ENCODE results near the gene CLN6. TPM values are rescaled to one million over a fixed set of nuclear protein-coding genes. Genes with fewer than 3 reads are reported as not detected.
"Not testable (repeated sequence)": the region's sequence is repeated elsewhere in the genome, so short reads cannot be mapped to it uniquely, and the experiment has no call there.

The CLN6 gene
- total RNA-seq, 2 donors from 2014 or later: 6.4 to 7.4 TPM

GRCh38 chr15:68218847-68219798, 10.4 kb downstream of the CLN6 start:
- no peaks in the 10 kb centered on the region for H3K9me3 ChIP-seq
- TF ChIP-seq CTCF (IDR thresholded peaks at IDR 0.05): no peak
- H3K4me3 ChIP-seq: no peak overlapping the region
- peaks cover 4% of the 10 kb centered on the region for H3K36me3 ChIP-seq
- H3K27me3 ChIP-seq: no peaks in the 10 kb centered on the region
- no peak for DNase-seq (ENCODE audit: low spot score)
- no peak overlapping the region for H3K27ac ChIP-seq
- no peaks in the 10 kb centered on the region for H3K4me1 ChIP-seq

- Histone ChIP-seq H3K27me3 (no peaks in the 10 kb centered on the region), H3K4me3 (no peak overlapping the region), H3K27ac (no peak overlapping the region), H3K9me3 (no peaks in the 10 kb centered on the region), H3K36me3 (peaks cover 4% of the 10 kb centered on the region), H3K4me1 (no peaks in the 10 kb centered on the region)
- no peak for TF ChIP-seq CTCF (IDR thresholded peaks at IDR 0.05)
- no peak for DNase-seq (ENCODE audit: low spot score)
These were observed 11.2 kb downstream of the CLN6 start for GRCh38 chr15:68218331-68218730.

- no peak overlapping the region for H3K4me3 ChIP-seq
- H3K9me3 ChIP-seq: no peaks in the 10 kb centered on the region
- H3K4me1 ChIP-seq: no peaks in the 10 kb centered on the region
- no peak for TF ChIP-seq CTCF (IDR thresholded peaks at IDR 0.05)
- H3K36me3 ChIP-seq: peaks cover 4% of the 10 kb centered on the region
- DNase-seq (ENCODE audit: low spot score): no peak
- no peaks in the 10 kb centered on the region for H3K27me3 ChIP-seq
- H3K27ac ChIP-seq: no peak overlapping the region
These were observed 12.2 kb downstream of the CLN6 start for GRCh38 chr15:68217341-68217740.

GRCh38 chr15:68214838-68215254, 14.7 kb downstream of the CLN6 start:
- Histone ChIP-seq H3K27ac (no peak overlapping the region), H3K4me3 (no peak overlapping the region), H3K27me3 (no peaks in the 10 kb centered on the region), H3K36me3 (peaks cover 4% of the 10 kb centered on the region), H3K9me3 (no peaks in the 10 kb centered on the region), H3K4me1 (peaks cover 0 to 9% of the 10 kb centered on the region in 2 donors)
- TF ChIP-seq CTCF (IDR thresholded peaks at IDR 0.05): no peak
- no peak for DNase-seq (ENCODE audit: low spot score)

- DNase-seq (ENCODE audit: low spot score): no peak
- no peaks in the 10 kb centered on the region for H3K9me3 ChIP-seq
- peaks cover 0 to 9% of the 10 kb centered on the region in 2 donors for H3K4me1 ChIP-seq
- peaks cover 4% of the 10 kb centered on the region for H3K36me3 ChIP-seq
- TF ChIP-seq CTCF (IDR thresholded peaks at IDR 0.05): no peak
- H3K27me3 ChIP-seq: no peaks in the 10 kb centered on the region
- H3K4me3 ChIP-seq: no peak overlapping the region
- no peak overlapping the region for H3K27ac ChIP-seq
These were observed 15.3 kb downstream of the CLN6 start for GRCh38 chr15:68213991-68214837.

GRCh38 chr15:68213491-68213845, 16.1 kb downstream of the CLN6 start:
- not testable (repeated sequence) for H3K4me1 ChIP-seq; DNase-seq (ENCODE audit: low spot score); H3K36me3 ChIP-seq; H3K27me3 ChIP-seq; H3K4me3 ChIP-seq; H3K9me3 ChIP-seq; H3K27ac ChIP-seq
